Inferior parietal cortex (tissue), 1 donor: ENCODE data around the gene RRM2.

Experiments used
- DNase-seq: peaks from one replicate; pipeline ENCODE4 v3.0.0-alpha.2; 2016; ENCODE audit errors: extremely low spot score

The RRM2 gene

GRCh38 chr2:10151462-10151861, 28.9 kb downstream of the RRM2 start:
- DNase-seq: no peak

- DNase-seq: no peak
Measured at GRCh38 chr2:10157293-10157692, 34.8 kb downstream of the RRM2 start.

- no peak for DNase-seq
Measured at GRCh38 chr2:10158681-10159080, 36.1 kb downstream of the RRM2 start.

DNA sequence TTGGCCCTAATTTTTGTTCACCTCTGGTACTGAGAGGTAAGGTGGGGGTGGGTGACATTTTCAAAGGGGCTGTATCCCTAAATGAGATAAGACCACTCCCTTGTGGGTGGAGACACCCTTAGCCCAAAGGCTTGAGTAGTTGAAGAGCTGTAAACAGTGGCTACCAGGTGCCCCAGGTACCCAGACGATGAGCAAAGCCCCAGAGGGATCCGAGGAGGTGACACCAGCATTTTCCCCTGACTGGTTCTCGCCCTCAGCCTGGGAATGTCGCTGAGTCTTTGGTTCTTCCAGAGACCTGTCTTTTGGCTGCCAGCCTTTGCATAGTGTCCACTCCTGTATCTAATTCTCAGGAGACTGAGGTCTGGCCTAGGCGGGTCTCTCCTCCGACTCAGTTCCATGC, 36.5 kb downstream of the RRM2 start:
- no peak for DNase-seq

DNA sequence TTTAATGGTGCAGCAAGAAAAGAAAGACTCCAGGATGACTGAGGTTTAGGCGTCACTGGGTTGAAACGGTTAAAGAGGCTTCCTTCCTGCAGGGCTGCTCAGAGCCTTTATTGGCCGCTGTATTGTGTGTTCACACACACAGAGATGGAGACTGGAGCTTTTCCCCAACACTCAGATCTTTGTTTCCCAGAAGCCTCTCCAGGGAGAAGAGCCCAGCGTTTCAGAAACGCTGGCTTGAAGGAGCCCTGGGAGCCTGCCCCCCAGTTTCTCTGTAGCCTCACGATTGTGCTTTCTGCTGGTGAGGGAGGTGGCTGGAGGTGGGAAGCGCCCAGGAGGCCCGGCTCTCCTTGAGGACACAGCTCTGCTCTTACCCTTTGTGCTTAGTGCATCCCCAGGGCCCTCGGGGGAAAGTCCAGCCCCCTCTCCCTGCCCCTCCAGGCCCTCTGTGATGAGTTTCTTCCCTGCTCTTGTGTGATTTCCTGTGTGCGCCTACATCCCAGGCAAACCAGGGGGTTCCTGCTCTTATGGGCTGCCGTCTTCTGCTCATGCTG, 37.1 kb downstream of the RRM2 start:
- DNase-seq: no peak

DNA sequence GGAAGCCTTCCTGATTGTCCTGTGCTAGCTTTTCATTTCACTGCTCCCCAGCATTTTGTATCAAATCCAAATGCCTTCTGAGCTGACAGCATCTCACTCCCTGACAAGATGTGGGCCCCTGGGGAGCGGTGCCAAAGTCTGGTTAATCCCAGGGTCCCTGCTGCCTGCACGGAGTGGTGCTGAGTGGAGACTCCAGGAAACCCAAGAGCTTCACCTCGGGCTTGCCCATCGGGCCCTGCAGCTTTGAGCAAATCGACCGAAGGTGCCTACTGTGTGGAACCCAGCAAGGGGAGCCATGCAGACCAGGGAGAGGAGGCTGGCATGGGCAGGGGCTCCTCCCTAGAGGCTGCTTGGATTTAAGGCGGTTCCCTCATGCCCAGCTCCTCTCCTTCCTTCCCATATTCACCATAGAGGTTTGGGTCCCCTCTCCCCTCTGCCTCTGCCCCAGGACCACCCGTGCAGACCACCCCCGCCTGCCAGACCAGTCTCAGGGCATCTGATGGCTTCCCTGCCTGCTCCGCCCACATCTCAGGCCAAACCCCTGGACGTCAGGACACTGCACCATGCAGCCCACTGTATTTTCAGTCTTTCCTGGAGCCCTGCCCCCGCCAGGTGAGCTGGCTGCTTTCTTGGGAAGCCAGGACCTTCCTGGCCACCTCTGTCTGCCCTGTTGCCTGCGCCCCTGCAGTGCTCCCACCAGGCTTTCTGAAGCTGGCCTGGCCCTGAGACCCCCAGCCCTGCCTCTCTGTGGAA, 37.8 kb downstream of the RRM2 start:
- no peak for DNase-seq

DNA sequence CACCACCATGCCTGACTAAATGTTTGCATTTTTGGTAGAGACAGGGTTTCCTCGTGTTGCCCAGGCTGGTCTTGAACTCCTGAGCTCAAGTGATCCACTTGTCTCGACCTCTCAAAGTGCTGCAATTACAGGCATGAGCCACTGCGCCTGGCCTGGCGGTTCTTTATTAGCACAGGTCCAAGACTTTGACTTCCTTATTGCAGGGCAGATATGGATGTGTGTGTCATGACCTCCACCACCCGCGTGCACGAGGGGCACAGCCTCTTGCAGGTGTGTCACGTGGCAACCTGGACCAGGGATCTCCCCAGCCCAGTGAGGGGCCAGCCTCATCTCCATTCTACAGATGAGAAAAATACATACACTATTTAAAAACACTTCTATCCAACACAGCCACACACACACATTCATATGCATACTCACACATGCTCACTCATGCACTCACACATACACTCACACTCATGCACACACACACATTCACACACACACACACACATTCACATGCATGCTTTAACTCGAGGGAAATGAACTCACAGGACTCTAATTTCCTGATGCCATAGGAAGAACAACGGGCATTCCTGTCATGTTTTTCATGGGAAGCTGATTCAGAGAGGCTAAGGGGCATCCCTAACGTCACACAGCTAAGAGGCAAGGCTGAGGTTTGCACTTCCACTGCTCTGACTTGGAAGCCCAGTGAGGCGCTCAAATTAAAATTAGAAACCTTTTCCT, 38.8 kb downstream of the RRM2 start:
- DNase-seq: no peak

- no peak for DNase-seq
Measured at GRCh38 chr2:10161961-10162441, 39.5 kb downstream of the RRM2 start.

DNA sequence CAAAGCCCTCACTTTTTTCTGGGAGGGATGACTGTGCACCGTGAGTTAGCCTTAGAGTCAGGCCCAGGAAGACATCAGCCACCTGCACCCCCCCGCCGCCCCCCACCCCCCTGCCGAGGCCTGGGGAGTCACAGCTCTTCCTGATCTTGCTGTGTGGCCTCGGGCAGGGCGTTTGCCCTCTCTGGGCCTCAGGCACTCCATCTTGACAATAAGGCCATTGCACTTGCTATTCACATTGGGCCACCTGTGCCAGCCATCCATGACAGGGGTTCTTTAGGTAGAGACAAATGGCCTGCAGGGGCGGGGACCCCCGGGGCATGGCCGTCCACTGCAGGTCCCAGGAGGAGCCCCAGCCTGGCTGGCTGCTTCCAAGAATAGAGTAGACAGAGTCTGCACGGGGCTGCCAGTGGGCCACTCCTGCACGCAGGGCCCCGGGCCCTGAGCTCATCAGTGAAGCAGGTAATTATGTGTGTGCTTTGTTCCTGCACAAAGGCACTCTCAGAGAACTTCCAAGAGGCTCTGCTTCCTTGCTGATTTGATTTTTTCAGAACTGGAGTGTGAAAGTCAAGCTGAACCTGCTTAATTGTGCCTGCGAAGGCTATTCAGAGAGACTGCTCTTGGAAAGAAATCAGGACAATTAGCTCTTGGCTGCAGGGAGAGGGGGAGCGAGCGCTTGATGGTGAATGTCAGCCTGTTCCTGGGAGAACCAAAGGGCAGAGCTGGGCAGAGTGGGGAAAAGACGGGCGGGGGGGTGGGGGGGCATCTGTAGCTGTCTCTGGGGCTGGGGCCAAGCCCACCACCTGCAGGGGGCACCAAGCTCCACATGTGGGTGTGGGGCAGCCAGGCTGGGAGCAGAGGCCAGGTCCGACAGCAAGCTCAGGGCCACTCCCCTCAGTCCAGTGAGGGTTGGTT, 40.3 kb downstream of the RRM2 start:
- peak; percentile 50 for DNase-seq

DNA sequence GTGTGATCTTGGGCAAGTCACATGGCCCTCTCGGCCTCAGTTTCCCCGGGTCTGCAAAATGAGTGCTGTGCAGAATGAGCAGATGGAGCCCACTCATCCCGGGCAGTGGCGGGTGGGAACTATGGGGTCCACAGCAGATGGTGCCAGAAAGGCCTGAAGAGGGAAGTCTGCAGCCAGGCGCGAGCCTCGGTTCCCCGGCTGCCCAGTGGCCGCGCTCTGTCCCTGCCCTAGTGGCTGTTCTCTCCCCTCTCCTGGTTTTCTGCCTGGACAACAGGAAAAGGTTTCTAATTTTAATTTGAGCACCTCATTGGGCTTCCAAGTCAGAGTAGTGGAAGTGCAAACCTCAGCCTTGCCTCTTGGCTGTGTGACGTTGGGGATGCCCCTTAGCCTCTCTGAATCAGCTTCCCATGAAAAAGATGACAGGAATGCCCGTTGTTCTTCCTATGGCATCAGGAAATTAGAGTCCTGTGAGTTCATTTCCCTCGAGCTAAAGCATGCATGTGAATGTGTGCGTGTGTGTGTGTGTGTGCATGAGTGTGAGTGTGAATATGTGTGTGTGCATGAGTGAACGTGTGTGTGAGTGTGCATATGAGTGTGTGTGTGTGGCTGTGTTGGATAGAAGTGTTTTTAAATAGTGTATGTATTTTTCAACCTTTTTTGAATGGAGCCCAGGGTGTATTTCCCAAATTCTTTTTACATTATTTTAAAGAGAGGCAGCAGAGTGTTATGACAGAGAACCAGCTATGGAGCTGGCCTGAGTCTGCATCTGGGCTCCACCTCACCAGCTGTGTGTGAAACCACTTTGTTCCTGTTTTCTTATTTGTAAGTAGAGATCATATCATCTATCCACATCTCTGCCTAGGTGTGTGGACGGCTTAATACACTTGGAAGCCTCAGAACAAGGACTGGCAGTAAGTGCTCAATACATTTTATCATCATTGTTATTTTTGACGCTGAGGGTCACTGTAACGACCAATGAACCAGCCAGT, 41.3 kb downstream of the RRM2 start:
- no peak for DNase-seq

DNA sequence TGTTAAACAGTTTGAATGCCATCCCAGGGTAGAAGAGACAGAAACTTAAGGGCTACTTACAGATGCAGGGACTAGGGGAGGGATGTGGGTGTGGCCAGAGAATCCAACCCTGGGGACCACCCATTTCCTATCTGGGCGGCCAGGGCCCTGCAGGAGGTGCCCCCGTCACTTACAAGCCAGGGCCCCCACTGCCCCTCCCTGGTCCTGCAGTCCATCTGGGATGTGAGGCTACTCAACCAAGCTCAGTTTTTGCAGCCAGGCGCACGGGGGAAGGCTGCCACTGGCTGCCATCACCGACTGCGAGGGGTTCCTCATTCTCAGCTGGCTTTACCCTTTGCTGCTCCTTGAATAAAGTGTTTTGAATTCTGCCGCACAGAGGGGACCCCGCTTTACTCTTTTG, 42.1 kb downstream of the RRM2 start:
- no peak for DNase-seq

GRCh38 chr2:10165282-10165681, 42.7 kb downstream of the RRM2 start:
- no peak for DNase-seq

DNA sequence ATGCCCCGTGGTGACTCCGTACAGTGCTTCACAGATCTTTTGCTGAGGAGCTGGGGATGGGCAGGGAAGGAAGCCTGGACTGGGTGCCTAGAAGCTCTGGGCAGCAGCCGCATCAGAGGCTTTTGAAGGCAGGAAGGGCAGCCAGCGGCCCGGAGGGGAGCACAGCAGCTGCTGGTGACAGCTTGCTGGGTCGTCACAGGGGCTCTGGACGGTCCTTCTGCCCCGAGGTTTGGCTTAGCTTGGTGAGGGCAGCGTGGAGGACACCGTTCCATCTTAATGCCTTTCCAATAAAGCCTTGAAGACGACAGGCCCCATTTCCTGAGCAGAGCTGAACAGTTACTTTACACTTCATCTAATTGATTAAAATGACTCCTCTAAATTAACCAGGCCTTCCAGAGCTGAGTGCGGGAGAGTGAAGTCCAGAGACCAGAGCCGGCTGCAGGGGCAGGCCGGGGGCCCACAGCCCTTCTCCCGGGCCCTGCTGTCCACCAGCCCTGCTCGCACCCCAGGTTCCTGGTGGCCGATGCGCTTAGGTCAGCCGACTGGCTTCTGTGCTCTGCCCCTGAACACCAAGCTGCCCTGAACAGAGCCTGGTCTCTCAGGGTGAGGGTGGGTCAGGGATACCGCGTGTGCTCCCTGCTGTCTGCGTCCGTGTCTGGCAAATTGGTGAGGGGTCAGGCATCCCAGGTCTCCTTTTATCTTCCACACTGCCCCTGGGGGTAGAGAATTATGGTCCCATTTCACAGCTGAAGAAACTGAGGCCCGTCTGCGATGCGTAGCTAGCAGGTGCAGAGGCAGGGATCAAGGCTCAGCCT, 43.5 kb downstream of the RRM2 start:
- DNase-seq: no peak

DNA sequence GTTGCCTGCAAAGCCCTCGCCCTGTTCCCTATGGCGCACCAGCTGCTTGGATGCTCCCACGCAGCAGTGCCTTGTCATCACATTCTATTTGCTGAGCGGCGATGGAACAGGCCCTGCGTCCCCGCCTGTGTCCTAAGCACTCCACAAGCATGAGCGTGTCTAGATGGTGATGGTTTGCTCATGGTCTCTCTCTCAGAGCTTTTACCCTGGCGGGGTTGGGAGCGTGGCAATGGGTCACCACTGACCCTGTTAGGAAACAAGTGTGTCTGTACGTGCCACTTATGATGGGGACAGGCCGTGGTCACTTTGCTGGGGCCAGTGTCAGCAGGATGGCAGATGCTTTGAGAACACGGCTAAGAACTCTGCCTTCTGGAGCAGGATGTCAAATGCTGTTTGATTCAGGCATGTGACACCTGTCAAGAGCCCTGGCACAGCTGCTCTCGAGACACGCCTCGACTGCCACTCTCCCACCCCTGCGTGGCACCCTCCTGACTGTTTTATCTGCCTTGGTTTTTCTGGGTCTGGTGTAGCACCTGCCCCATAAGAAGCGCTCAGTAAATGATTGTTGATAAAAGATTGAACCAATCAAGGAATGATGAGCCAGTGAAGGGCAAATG, 44.2 kb downstream of the RRM2 start:
- DNase-seq: no peak

DNA sequence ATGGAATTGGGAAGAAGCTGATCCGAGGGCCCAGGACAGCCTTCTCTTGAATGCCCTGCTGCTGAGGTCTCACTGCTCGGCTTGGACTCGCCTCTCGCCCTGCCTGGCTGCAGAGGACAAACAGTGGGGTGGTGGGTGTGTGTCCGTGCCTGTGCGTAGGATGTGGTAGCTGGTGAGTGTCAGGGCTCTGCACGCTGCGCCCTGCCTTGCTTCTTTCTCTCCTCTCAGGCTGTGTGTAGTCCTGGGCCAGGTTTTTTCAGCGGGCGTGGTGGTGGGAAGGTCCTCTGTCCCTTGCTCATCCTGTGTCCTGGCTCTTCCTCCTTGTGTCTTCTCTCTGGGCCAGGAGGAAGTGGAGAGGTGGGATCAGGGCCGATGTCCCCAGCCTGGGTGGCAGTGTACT, 44.8 kb downstream of the RRM2 start:
- no peak for DNase-seq

DNA sequence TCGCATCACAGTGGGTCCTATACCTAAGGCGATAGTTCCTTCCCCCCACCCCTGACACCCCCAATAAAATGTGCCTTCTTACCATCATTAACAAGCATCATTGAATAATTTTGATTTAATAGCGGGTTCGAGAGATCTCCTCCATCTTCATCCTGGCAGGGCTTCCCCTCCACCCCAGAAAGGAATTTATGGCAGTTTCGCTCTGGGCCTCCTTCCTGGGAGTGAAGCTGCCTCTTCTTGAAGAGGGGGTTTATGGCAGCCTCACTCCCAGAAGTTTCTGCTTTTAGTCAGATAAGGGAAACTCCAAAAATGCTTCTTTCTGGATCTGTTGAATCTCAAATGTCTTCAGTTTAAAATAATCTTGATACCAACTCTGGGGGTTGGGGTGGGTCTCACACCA, 45.7 kb downstream of the RRM2 start:
- no peak for DNase-seq

GRCh38 chr2:10169053-10169578, 46.6 kb downstream of the RRM2 start:
- no peak for DNase-seq

- no peak for DNase-seq
Measured at GRCh38 chr2:10169581-10169980, 47.0 kb downstream of the RRM2 start.

GRCh38 chr2:10170256-10170655, 47.7 kb downstream of the RRM2 start:
- DNase-seq: no peak
